Myocyte (in vitro differentiated cells): ENCODE data around the gene RNU6-9. TPM values are rescaled to one million over a fixed set of nuclear protein-coding genes. Genes with fewer than 3 reads are reported as not detected.
A peak's percentile ranks its signal among the peaks of the same experiment; 100 is the strongest.

Experiments
- DNase-seq: peaks from one replicate; pipeline ENCODE4 v3.0.0-alpha.2; 2012; ENCODE audit warnings: low read depth
- total RNA-seq: library from RNA; depleted of rRNA; stranded (reverse); fragments of >200 nt; gene quantifications from 2 replicates; pipeline ENCODE4 v1.2.3, GENCODE V29; 2014

The RNU6-9 gene
- total RNA-seq, 1 donor from 2014 or later = not detected

DNA sequence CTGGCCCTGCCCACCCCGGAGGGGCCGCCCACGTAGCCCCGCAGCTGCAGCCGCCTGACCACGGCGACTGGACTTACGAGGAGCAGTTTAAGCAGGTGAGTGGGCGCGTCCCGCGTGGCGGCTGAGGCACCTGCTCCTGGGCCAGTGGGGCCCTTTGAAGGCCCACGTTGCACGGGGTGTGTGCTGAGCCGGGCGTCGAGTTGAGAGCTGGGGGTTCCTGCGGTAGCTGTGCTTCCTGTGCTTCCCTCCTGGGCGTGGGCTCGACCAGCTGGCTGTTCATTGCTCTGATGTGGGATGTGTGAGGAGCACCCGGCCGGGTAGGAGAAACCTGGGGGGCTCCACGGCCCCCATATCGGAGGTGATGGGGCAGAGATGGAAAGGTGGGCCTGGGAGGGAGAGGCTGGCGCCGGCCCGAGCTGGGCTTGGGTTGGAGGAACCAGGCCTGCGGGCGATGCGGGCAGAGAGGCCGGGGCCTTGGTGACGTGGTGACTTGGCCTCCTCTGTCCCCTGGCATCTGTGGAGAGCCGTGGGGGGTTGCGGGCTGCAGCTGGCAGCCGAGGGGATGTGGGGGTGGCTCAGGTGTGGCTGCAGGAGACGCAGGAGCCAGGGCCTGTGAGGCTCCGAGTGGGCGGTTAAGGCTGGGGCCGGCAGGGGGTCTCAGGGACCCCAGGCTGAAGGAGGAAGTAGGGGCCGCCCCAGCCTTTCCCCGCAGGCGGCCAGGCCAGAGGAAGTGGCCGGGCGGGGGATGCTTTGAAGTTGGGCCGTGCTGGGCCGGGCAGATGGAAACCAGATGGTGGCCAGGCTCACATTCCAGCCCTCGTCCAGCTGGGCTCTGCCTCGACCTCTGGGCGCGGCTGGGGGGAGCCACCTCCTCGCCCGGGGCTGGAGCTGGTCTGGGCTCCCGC, 39.6 kb downstream of the RNU6-9 start:
- peak; percentile 68 for DNase-seq

DNA sequence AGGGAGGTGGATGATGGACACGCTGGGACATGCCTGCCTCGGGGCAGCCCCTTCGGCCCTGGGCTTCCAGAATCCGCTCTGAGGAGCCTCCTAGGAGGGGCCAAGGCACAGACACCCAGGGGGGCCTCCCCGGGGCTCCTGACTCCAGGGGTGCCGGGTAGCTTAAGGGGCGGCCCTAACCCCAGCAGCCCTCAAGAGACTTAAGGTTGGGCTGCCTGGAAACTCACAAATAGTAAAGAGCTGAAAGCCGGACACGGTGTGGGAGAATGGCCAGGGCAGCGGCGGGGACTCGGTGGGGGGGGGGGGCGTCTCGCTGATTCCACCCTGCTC, 40.2 kb downstream of the RNU6-9 start:
- DNase-seq = no peak

DNA sequence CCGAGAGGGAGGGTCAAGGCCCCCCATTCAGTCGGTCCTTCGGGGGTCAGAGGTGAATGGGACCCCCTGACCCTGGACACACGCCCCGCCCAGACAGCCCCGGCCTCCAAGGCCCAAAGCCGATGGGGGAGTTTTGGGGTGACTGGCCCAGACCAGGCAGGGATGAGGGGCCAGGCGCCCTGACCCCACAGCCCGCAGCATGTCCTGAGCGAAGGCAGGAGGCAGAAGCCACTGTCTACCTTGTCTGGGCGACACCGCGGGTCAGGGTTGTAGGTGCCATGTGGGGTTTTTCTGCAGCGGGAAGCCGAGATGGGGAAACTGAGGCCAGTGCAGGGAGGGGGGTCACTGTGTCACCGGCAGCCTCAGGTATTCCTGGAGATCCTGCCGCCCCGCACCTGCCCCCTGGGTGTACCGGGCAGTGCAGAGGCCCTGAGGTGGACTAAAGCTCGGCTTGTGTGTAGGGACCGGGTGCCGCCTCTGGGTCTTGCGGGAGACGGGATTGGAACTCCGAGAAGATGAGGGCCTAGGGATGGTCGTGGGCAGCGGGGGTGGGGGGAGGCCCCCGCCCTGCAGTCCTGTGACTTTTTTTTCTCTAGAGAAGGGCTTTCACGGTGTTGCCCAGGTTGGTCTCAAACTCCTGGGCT, 41.0 kb downstream of the RNU6-9 start:
- no peak for DNase-seq

DNA sequence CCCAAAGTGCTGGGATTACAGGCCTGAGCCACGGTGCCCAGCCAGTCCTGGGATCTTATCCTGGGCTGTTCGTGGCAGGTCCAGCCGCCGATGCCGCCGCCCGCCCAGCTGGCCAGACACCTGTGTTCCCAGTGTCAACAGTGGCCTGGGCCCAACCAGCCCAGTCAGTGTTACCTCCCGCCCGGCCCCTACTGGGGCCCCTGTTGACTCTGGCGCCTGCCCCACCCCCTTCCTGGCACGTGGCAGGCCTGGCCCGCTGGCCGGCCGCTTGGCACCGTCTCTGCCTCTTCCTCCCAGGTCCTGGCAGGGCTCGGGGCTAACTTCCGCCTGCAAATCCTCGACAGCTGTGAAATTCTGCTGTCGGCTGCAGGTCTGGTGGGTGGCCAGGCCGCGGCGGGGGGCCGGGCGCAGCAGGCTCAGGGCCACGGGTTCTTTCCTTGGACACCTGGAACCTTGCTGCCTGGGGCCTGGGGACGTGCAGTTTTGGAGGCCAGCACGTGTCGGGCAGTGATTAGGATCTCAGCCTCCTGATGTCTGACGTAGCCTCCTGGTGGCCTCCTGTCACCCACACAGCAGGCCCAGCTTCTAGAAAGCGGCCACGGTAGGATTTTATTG, 41.7 kb downstream of the RNU6-9 start:
- peak; percentile 73 for DNase-seq

DNA sequence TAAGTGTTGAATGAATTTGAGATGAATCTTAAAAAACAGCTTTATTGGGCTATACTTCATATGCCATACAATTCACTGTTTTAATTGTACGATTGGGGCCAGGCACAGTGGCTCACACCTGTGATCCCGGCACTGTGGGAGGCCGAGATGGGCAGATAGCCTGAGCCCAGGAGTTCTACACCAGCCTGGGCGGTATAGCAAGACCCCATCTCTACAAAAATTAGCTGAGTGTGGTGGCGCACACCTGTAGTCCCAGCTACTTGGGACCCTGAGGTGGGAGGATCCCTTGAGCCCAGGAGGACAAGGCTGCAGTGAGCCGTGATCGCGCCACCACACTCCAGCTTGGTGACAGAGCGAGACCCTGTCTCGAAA, 42.9 kb downstream of the RNU6-9 start:
- no peak for DNase-seq

DNA sequence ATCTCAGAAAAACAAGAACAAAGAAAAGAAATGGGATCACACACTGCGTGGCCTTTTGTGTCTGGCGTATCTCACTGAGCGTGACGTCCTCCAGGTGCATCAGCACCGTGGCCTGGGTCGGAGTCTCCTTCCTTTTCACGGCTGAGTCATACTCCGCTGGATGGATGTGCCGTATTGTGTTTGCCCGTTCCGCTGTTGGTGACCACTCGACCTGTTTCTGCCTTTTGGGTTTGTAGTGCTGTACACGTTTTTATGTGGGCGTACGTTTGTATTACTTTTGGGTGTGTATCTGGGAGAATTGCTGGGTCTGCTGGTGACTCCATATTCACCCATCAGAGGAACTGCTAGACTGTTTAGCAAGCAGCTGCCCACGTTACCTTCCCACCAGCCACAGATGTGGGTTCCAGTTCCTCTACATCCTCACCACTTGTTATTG, 44.0 kb downstream of the RNU6-9 start:
- DNase-seq = no peak

DNA sequence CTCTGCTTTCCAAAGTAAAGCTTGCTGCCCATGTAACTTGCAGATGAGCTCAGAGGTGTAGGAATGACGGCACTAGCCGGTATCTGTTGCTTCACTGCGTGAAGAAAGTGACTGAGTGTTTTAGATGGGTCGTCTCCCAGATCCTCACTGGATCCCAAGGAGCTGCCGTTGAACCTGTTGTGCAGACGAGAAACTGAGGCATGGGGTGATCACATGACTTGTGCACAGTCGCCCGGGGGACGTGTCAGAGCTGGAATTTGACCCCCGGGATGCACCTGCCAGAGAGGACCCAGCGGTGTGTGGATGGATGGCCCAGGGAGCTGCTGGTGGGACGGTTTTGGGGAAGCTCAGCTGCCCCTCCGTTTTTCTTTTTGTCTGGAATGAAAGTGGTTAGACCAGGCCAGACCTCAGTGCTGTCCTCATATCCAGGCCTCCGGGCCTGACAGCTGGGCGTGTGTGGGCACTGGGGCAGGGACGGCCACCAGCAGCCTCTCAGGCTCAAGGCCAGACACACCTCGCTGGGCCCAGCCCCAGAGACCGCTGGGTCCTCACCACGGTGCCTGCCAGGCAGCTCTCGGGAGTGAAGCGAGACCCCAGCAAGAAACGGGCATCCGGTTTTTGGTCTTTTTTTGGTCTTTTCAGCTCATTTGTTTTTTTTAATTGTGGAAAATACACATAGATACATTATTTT, 45.1 kb downstream of the RNU6-9 start:
- peak; percentile 54 for DNase-seq

DNA sequence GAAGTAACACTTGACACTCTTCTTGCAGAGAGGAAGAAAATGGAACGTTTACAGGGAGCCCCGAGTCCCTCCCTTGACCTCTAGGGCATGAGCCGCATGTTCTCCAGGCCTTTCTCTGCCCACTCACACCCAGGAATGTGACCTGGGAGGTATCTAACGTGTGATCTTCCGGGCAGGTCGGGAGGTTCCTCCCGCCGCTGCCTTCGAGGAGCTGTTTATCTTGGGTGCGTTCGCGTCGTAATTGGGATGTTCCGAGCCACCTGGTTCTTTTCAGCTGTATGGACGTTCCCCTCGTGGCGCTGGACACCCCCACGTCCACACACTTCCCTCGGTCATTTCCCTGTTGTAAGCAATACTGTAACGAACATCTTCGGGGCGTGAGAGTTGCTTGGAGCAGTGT, 46.2 kb downstream of the RNU6-9 start:
- DNase-seq = no peak

DNA sequence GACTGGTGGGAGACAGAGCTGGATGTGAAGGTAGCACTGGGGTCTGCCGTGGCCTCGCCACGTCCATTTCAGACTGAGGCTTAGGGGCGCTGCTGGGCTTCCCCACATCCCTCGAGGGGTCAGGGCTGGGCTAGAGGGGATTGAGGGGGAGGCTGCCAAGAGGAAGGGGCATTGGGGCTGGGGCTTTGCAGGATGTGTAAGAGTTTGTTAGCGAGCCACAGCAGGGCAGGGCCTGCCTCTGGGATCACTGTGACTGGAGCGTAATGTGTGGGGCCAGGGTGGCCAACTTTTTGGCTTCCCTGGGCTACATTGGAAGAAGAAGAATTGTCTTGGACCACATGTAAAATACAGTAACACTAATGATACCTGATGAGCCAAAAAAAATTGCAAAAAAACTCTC, 46.6 kb downstream of the RNU6-9 start:
- no peak for DNase-seq

DNA sequence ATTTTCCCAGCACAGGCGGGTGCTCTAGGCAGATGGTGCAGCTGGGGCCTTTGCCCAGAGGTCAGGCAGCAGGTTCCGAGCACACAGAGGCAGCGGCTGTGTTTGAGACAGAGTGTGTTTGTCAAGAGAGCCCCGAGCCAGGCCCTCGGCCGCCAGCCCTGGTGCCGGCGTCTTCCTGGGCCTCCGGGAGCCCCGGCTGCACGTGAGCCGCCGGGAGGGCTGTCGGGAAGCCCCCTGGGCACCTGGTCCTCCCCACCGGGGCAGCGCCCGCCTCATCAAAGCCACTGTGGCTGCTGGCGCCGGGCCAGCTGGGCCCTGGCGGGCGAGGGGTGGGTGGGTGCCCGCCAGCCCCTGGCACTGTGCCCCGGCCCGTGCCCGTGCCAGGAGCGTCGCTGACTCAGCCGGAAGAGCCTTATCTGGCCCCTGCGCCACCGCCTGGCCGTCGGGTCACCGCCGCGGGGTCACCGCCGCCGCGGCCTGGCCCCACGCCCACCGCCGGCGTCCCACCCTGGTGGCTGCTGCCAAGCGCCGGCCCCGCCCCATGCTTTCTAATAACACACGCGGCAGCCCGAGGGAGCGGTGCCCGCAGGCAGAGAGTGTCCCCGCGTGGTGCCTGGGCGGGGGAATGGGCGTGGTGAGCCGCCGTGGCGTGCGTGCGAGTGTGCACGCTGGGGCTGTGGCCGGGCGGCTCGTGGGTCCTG, 47.5 kb downstream of the RNU6-9 start:
- DNase-seq = peak; percentile 91

DNA sequence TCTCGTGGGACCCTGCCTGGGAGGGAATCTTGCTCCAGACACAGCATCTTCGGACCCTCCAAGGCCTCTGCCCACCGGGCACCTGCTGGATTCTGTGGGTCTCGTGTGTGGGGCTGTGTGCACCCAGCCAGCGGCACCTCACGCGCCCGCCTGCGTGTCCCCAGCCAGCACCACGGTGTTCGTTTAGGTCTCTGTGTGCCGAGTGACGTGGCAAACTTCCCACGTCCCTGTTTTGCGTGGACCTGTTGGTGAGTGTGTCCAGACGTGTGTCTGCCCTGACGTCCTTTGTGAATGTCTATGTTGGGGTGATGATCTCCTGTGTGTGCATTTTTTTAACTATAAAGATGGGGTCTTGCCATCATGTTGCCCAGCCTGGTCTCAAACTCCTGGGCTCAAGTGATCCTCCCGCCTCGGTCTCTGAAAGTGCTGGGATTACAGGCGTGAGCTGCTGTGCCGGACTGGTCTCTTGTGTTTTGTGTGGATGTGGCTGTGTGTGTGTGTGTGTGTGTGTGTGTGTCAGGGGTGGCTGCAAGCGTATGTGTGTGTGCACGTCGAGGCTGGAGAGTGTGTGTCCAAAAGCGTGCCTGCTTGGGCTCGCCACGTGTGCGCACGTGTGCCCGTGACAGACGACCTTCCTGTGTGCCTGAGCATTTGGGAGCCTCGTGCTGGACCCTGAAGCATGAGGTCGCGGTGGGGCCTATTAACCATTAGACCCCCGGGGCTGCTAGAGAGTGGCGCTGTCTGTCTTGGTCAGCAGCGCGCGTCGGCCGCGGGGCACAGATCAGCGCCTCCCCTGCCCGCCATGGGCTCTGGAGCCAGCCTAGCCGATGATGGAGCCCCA, 48.2 kb downstream of the RNU6-9 start:
- no peak for DNase-seq

DNA sequence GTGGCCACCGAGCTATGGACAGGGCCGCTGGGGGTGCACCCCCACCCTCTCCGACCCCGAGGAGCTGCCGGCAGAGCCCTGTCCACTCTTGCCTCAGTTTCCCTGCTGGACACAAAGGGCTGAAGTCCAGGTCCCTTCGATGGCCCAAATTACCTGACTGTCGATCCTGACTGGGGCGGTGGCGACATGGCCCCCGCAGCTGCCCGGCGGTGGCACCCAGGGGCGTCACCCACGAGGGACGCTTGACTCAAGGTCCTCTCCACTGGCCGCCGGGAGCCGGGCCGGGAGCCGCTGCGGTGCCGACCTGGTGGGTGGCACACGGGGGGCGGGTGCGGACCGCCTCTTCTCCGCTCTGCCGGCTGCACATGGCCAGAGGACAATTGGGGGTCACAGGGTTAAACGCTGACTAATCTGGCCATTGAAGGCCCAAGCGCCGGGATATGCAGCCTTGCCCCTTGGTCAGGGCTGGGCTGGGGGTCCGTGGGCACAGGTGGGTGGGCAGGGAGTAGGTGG, 48.9 kb downstream of the RNU6-9 start:
- DNase-seq = no peak

Other genes starting within 250 kb of the RNU6-9 start
- gene RNF126, start 230.3 kb upstream of the RNU6-9 start, total RNA-seq = 86.4 and 94.6 TPM in 2 replicates
- 157 and 175 TPM in 2 replicates for gene FSTL3, start 217.1 kb upstream of the RNU6-9 start, total RNA-seq
- not detected in 2 replicates for gene PRSS57, start 198.0 kb upstream of the RNU6-9 start, total RNA-seq
- gene PALM, start 184.5 kb upstream of the RNU6-9 start, total RNA-seq = 4.8 and 7.8 TPM in 2 replicates
- 2.3 and 2.9 TPM in 2 replicates for gene MISP, start 142.4 kb upstream of the RNU6-9 start, total RNA-seq
- 89.0 and 105 TPM in 2 replicates for gene PTBP1, start 96.0 kb upstream of the RNU6-9 start, total RNA-seq
- gene PLPPR3, start 71.5 kb upstream of the RNU6-9 start, total RNA-seq = 0.16 and 0.26 TPM in 2 replicates
- gene AZU1, start 65.6 kb upstream of the RNU6-9 start, total RNA-seq = not detected in 2 replicates
- not detected in 2 replicates for gene PRTN3, start 52.5 kb upstream of the RNU6-9 start, total RNA-seq
- gene ELANE, start 41.2 kb upstream of the RNU6-9 start, total RNA-seq = not detected in 2 replicates
- 0.16 and 0.57 TPM in 2 replicates for gene CFD, start 33.8 kb upstream of the RNU6-9 start, total RNA-seq
- 27.7 and 31.2 TPM in 2 replicates for gene MED16, start 297 bp upstream of the RNU6-9 start, total RNA-seq
- 51.8 and 53.6 TPM in 2 replicates for gene R3HDM4, start 19.7 kb downstream of the RNU6-9 start, total RNA-seq
- gene KISS1R, start 23.8 kb downstream of the RNU6-9 start, total RNA-seq = not detected in 2 replicates
- 3.2 and 3.5 TPM in 2 replicates for gene ARID3A, start 32.6 kb downstream of the RNU6-9 start, total RNA-seq
- 34.2 and 42.9 TPM in 2 replicates for gene WDR18, start 90.9 kb downstream of the RNU6-9 start, total RNA-seq
- gene GRIN3B, start 106.9 kb downstream of the RNU6-9 start, total RNA-seq = 0.05 and 0.16 TPM in 2 replicates
- 182 and 198 TPM in 2 replicates for gene TMEM259, start 127.6 kb downstream of the RNU6-9 start, total RNA-seq
- gene RNU6-2, start 128.0 kb downstream of the RNU6-9 start, total RNA-seq = not detected in 2 replicates
- 88.1 and 92.4 TPM in 2 replicates for gene CNN2, start 133.1 kb downstream of the RNU6-9 start, total RNA-seq
- 41.9 and 43.0 TPM in 2 replicates for gene ABCA7, start 146.6 kb downstream of the RNU6-9 start, total RNA-seq
- gene ARHGAP45, start 173.7 kb downstream of the RNU6-9 start, total RNA-seq = 0.21 and 0.68 TPM in 2 replicates
- gene POLR2E, start 201.9 kb downstream of the RNU6-9 start, total RNA-seq = 213 and 240 TPM in 2 replicates
- 475 and 493 TPM in 2 replicates for gene GPX4, start 210.5 kb downstream of the RNU6-9 start, total RNA-seq